ENCODE data around the gene PET100.
"Not testable (repeated sequence)": the region's sequence is repeated elsewhere in the genome, so short reads cannot be mapped to it uniquely, and the experiment has no call there.

The PET100 gene

DNA sequence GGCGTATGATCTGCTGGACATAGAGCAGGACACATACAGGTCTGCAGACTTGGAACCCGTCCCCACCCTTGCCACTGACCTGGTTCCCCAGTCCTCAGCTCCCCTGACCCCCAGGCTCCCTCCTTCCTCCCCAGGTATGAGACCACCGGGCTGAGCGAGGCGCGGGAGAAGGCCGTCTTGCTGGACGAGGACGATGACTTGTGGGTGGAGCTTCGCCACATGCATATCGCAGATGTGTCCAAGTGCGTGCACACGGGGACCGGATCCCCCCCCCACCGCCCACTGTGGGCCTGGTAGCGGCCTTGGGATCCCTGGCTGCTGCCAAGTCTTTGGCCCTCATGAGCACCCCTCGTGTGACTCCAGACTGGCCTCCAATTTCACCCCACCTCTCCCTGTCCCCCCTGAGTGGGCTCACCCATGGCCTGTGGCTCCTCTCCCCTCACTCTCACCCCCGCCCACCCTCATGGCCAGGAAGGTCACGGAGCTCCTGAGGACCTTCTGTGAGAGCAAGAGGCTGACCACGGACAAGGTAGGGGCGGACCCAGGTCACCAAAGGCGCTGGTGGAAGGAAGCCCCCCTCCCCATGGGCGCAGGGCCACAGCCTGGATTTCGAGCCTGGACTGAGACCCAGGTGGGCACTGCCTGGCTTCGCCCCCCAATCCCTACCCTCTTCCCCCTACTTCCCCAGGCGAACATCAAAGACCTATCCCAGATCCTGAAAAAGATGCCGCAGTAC, 12.9 kb downstream of the PET100 start:
- Histone ChIP-seq H3K4me3 (ENCODE audit: low read length in 2 of 2) (no peak overlapping the region), H3K9me3 (ENCODE audit: control insufficient read depth in 2 of 2, low read length in 2 of 2) (no peaks in the 10 kb centered on the region), H3K4me1 (ENCODE audit: control insufficient read depth in 2 of 2, insufficient read depth in 2 of 2, low read length in 2 of 2) (peaks cover 0 to 6% of the 10 kb centered on the region in 2 donors), H3K27me3 (ENCODE audit: control insufficient read depth in 2 of 2, insufficient read depth in 2 of 2, low read length in 2 of 2) (no peaks in the 10 kb centered on the region), H3K27ac (ENCODE audit: low read depth in 2 of 2, low read length in 2 of 2) (no peak overlapping the region), H3K9ac (ENCODE audit: low read depth in 1 of 2, low read length in 2 of 2) (no peak overlapping the region), H3K36me3 (ENCODE audit: control insufficient read depth in 2 of 2, insufficient read depth in 2 of 2, low read length in 2 of 2) (peaks cover 6 to 25% of the 10 kb centered on the region in 2 donors)

DNA sequence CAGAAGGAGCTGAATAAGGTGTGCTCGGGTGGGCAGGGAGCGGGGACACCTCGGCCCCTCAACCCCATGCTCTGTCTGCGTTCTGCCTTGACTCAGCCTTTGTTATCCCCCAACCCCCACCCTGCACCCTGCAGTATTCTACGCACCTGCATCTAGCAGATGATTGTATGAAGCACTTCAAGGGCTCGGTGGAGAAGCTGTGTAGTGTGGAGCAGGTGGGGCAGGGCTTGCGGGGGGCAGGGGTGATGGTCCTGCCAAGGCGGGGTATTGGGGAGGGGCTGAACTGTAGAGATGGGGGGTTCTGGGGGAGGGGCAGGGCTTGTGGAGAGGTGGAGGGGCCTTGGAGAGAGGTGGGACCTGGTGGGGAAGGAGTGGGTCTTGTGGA, 13.4 kb downstream of the PET100 start:
- Histone ChIP-seq H3K36me3 (ENCODE audit: control insufficient read depth in 2 of 2, insufficient read depth in 2 of 2, low read length in 2 of 2) (peaks cover 6 to 25% of the 10 kb centered on the region in 2 donors), H3K9me3 (ENCODE audit: control insufficient read depth in 2 of 2, low read length in 2 of 2) (no peaks in the 10 kb centered on the region), H3K9ac (ENCODE audit: low read depth in 1 of 2, low read length in 2 of 2) (no peak overlapping the region), H3K4me3 (ENCODE audit: low read length in 2 of 2) (no peak overlapping the region), H3K27me3 (ENCODE audit: control insufficient read depth in 2 of 2, insufficient read depth in 2 of 2, low read length in 2 of 2) (no peaks in the 10 kb centered on the region), H3K4me1 (ENCODE audit: control insufficient read depth in 2 of 2, insufficient read depth in 2 of 2, low read length in 2 of 2) (peaks cover 0 to under 1% of the 10 kb centered on the region in 2 donors), H3K27ac (ENCODE audit: low read depth in 2 of 2, low read length in 2 of 2) (no peak overlapping the region)

DNA sequence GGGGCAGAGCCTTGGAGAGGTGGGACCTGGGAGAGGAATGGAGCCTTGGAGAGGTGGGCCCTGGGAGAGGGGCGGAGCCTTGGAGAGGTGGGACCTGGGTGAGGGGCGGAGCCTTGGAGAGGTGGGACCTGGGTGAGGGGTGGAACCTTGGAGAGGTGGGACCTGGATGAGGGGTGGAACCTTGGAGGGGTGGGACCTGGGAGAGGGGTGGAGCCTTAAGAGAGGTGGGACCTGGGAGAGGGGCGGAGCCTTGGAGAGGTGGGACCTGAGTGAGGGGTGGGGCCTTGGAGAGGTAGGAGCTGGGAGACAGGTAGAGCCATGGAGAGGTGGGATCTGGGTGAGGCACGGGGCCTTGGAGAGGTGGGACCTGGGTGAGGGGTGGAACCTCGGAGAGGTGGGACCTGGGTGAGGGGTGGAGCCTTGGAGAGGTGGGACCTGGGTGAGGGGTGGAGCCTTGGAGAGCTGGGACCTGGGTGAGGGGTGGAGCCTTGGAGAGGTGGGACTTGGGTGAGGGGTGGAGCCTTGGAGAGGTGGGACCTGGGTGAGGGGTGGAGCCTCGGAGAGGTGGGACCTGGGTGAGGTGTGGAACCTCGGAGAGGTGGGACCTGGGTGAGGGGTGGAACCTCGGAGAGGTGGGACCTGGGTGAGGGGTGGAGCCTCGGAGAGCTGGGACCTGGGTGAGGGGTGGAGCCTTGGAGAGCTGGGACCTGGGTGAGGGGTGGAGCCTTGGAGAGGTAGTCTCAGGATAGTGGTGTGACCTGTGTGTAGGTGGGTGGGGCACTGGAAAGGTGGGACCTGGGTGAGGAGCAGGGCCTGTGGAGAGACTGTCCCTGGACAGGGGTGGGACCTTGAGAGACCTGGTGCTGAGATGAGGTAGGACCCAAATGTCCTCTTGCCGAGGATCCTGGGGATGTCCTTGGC, 14.3 kb downstream of the PET100 start:
- H3K36me3 ChIP-seq (ENCODE audit: control insufficient read depth in 2 of 2, insufficient read depth in 2 of 2, low read length in 2 of 2), result peaks cover 6 to 25% of the 10 kb centered on the region in 2 donors
- not testable (repeated sequence) for H3K9ac ChIP-seq (ENCODE audit: low read depth in 1 of 2, low read length in 2 of 2); H3K9me3 ChIP-seq (ENCODE audit: control insufficient read depth in 2 of 2, low read length in 2 of 2); H3K27ac ChIP-seq (ENCODE audit: low read depth in 2 of 2, low read length in 2 of 2); H3K4me3 ChIP-seq (ENCODE audit: low read length in 2 of 2); H3K27me3 ChIP-seq (ENCODE audit: control insufficient read depth in 2 of 2, insufficient read depth in 2 of 2, low read length in 2 of 2); H3K4me1 ChIP-seq (ENCODE audit: control insufficient read depth in 2 of 2, insufficient read depth in 2 of 2, low read length in 2 of 2)

DNA sequence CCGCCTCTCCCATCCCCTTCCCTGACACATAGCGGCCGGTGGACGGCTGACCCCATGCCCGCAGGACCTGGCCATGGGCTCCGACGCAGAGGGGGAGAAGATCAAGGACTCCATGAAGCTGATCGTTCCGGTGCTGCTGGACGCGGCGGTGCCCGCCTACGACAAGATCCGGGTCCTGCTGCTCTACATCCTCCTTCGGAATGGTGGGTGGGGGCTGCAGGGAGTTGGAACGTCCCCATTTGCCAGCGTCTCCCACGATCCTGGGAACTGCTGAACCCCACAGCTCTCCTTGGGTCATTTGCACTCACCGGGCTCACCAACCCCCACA, 14.9 kb downstream of the PET100 start:
- H3K27me3 ChIP-seq (ENCODE audit: control insufficient read depth in 2 of 2, insufficient read depth in 2 of 2, low read length in 2 of 2), result no peaks in the 10 kb centered on the region
- no peak overlapping the region for H3K27ac ChIP-seq (ENCODE audit: low read depth in 2 of 2, low read length in 2 of 2)
- H3K36me3 ChIP-seq (ENCODE audit: control insufficient read depth in 2 of 2, insufficient read depth in 2 of 2, low read length in 2 of 2), result peaks cover 6 to 25% of the 10 kb centered on the region in 2 donors
- H3K4me3 ChIP-seq (ENCODE audit: low read length in 2 of 2), result no peak overlapping the region
- no peaks in the 10 kb centered on the region for H3K9me3 ChIP-seq (ENCODE audit: control insufficient read depth in 2 of 2, low read length in 2 of 2)
- no peaks in the 10 kb centered on the region for H3K4me1 ChIP-seq (ENCODE audit: control insufficient read depth in 2 of 2, insufficient read depth in 2 of 2, low read length in 2 of 2)
- H3K9ac ChIP-seq (ENCODE audit: low read depth in 1 of 2, low read length in 2 of 2), result no peak overlapping the region

DNA sequence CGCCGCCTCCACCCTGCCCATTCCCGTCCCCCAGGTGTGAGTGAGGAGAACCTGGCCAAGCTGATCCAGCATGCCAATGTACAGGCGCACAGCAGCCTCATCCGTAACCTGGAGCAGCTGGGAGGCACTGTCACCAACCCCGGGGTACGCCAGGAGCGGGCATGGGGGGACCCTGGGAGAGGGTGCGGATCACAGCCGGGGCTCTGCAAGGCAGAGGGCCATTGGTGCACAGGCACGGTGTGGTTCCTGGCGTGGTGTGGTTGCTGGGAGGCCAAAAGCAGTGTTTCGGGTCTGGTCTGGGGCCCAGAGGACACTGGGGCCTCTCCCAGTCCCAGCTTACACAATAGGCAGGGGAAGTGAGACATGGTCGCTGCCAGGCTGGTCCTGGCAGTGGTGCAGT, 15.6 kb downstream of the PET100 start:
- Histone ChIP-seq H3K36me3 (ENCODE audit: control insufficient read depth in 2 of 2, insufficient read depth in 2 of 2, low read length in 2 of 2) (peaks cover 6 to 18% of the 10 kb centered on the region in 2 donors), H3K4me3 (ENCODE audit: low read length in 2 of 2) (no peak overlapping the region), H3K9ac (ENCODE audit: low read depth in 1 of 2, low read length in 2 of 2) (no peak overlapping the region), H3K27me3 (ENCODE audit: control insufficient read depth in 2 of 2, insufficient read depth in 2 of 2, low read length in 2 of 2) (no peaks in the 10 kb centered on the region), H3K4me1 (ENCODE audit: control insufficient read depth in 2 of 2, insufficient read depth in 2 of 2, low read length in 2 of 2) (no peaks in the 10 kb centered on the region), H3K27ac (ENCODE audit: low read depth in 2 of 2, low read length in 2 of 2) (no peak overlapping the region), H3K9me3 (ENCODE audit: control insufficient read depth in 2 of 2, low read length in 2 of 2) (no peaks in the 10 kb centered on the region)

DNA sequence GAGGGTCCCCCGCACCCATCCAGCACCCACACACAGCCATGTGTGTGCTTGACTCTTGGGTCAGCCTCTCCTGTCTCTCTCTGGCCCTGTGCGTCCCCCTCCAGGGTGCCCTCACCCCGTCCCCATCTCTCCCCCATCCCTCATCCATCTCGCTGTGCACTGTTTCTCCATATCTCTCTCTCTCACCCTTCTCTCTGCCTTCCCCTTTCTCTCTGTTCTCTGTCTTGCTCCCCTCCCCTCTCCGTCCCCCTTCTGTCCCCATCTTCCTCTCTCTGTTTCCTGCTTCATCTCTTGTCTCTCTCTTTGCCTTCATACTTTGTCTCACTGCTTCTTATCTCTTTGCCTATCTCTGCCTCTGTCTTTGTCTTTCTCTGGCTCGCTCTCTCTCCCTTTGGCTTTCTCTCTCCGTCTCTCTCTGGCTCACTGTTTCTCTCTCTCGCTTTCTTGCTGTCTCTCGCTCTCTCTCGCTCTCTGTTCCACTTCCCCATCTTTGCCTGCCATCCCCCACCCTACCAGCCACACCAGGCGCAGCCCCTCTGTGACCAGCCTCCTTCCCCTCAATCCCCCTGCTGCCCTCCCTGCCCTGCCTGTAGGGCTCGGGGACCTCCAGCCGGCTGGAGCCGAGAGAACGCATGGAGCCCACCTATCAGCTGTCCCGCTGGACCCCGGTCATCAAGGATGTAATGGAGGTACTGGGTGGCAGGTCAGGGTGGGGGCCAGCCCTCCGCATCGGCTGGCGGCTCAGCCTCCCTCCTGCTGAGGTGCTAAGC, 16.2 kb downstream of the PET100 start:
- no peaks in the 10 kb centered on the region for H3K4me1 ChIP-seq (ENCODE audit: control insufficient read depth in 2 of 2, insufficient read depth in 2 of 2, low read length in 2 of 2)
- H3K4me3 ChIP-seq (ENCODE audit: low read length in 2 of 2), result no peak overlapping the region
- H3K9me3 ChIP-seq (ENCODE audit: control insufficient read depth in 2 of 2, low read length in 2 of 2), result no peaks in the 10 kb centered on the region
- H3K27ac ChIP-seq (ENCODE audit: low read depth in 2 of 2, low read length in 2 of 2), result no peak overlapping the region
- no peaks in the 10 kb centered on the region for H3K27me3 ChIP-seq (ENCODE audit: control insufficient read depth in 2 of 2, insufficient read depth in 2 of 2, low read length in 2 of 2)
- no peak overlapping the region for H3K9ac ChIP-seq (ENCODE audit: low read depth in 1 of 2, low read length in 2 of 2)
- H3K36me3 ChIP-seq (ENCODE audit: control insufficient read depth in 2 of 2, insufficient read depth in 2 of 2, low read length in 2 of 2), result peaks cover 6 to 14% of the 10 kb centered on the region in 2 donors

DNA sequence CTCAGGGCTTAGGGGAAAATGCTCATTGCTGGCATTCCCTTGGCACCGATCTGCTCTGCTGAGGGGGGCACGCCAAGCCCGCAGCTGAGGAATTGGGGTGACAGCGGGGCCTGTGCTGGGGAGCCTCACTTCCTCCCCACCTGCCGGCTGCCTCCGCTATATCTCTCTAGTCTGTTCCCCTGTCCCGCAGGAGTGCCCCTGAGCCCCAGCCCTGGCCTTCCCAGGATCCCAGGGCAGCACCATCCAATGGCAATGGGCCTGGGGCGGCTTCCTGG, 16.8 kb downstream of the PET100 start:
- Histone ChIP-seq H3K9me3 (ENCODE audit: control insufficient read depth in 2 of 2, low read length in 2 of 2) (no peaks in the 10 kb centered on the region), H3K4me1 (ENCODE audit: control insufficient read depth in 2 of 2, insufficient read depth in 2 of 2, low read length in 2 of 2) (no peaks in the 10 kb centered on the region), H3K27me3 (ENCODE audit: control insufficient read depth in 2 of 2, insufficient read depth in 2 of 2, low read length in 2 of 2) (no peaks in the 10 kb centered on the region), H3K9ac (ENCODE audit: low read depth in 1 of 2, low read length in 2 of 2) (no peak overlapping the region), H3K27ac (ENCODE audit: low read depth in 2 of 2, low read length in 2 of 2) (no peak overlapping the region), H3K4me3 (ENCODE audit: low read length in 2 of 2) (no peak overlapping the region), H3K36me3 (ENCODE audit: control insufficient read depth in 2 of 2, insufficient read depth in 2 of 2, low read length in 2 of 2) (peaks cover 6 to 14% of the 10 kb centered on the region in 2 donors)

DNA sequence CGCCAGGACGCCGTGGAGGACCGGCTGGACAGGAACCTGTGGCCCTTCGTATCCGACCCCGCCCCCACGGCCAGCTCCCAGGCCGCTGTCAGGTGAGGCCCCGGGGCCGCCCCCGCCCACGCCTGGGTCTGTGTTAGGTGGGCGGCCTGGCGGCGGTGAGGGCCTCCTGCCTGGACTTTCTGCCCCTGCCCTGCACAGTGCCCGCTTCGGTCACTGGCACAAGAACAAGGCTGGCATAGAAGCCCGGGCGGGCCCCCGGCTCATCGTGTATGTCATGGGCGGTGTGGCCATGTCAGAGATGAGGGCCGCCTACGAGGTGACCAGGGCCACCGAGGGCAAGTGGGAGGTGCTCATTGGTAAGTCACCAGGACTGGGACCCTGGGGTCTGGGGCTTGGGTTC, 17.6 kb downstream of the PET100 start:
- Histone ChIP-seq H3K27ac (ENCODE audit: low read depth in 2 of 2, low read length in 2 of 2) (no peak overlapping the region), H3K9ac (ENCODE audit: low read depth in 1 of 2, low read length in 2 of 2) (no peak overlapping the region), H3K36me3 (ENCODE audit: control insufficient read depth in 2 of 2, insufficient read depth in 2 of 2, low read length in 2 of 2) (peaks cover 6 to 13% of the 10 kb centered on the region in 2 donors), H3K4me1 (ENCODE audit: control insufficient read depth in 2 of 2, insufficient read depth in 2 of 2, low read length in 2 of 2) (peaks cover 0 to 2% of the 10 kb centered on the region in 2 donors), H3K27me3 (ENCODE audit: control insufficient read depth in 2 of 2, insufficient read depth in 2 of 2, low read length in 2 of 2) (no peaks in the 10 kb centered on the region), H3K9me3 (ENCODE audit: control insufficient read depth in 2 of 2, low read length in 2 of 2) (no peaks in the 10 kb centered on the region), H3K4me3 (ENCODE audit: low read length in 2 of 2) (no peak overlapping the region)

DNA sequence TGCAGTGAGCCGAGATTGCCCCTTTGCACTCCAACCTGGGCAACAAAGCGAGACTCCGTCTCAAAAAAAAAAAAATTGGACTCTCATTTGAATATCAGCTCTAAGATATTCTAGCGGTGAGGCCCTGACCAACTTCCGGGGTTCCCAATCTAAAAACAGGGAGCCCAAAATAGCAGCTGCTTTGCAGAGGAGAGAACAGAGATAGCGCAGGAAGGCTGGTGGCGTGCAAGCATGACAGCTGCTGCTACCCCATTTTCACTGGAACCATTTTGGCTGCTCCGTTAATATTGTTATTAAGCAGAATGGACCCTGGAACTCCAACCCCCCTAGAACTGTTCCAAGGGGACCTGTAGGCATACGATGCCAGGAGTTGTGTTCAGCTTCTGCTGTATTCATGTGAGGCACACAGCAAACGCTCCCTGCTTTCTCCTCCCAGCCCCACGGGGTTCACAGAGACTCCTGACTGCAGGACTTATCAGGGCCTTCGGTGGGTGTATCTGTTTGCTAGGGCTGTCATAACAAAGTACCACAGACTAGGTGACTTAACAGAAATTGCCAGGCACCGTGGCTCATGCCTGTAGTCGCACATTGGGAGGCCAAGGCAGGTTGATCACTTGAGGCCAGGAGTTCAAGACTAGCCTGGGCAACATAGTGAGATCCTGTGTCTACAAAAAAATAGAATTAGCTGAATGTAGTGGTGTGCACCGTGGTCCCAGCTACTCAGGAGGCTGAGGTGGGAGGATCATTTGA, 18.8 kb downstream of the PET100 start:
- H3K4me3 ChIP-seq (ENCODE audit: low read length in 2 of 2), result no peak overlapping the region
- peaks cover 0 to 6% of the 10 kb centered on the region in 2 donors for H3K4me1 ChIP-seq (ENCODE audit: control insufficient read depth in 2 of 2, insufficient read depth in 2 of 2, low read length in 2 of 2)
- no peaks in the 10 kb centered on the region for H3K9me3 ChIP-seq (ENCODE audit: control insufficient read depth in 2 of 2, low read length in 2 of 2)
- H3K9ac ChIP-seq (ENCODE audit: low read depth in 1 of 2, low read length in 2 of 2), result no peak overlapping the region
- no peaks in the 10 kb centered on the region for H3K27me3 ChIP-seq (ENCODE audit: control insufficient read depth in 2 of 2, insufficient read depth in 2 of 2, low read length in 2 of 2)
- H3K36me3 ChIP-seq (ENCODE audit: control insufficient read depth in 2 of 2, insufficient read depth in 2 of 2, low read length in 2 of 2), result peaks cover 3 to 8% of the 10 kb centered on the region in 2 donors
- no peak overlapping the region for H3K27ac ChIP-seq (ENCODE audit: low read depth in 2 of 2, low read length in 2 of 2)
